H1 (cell line): ENCODE results near the gene PLEKHB1. TPM values are rescaled to one million over a fixed set of nuclear protein-coding genes. Genes with fewer than 3 reads are reported as not detected.

ENCODE experiments used
- CTCF ChIA-PET: fragments of 300-600 bp; sonication (Branson Sonifier 250); formaldehyde crosslinking; loops from one replicate; lab custom pipeline; 2021; ENCODE audit not compliant: partially characterized antibody; lab: Charles Lee
- POLR2A ChIA-PET: fragments of 300-600 bp; sonication (Branson Sonifier 250); formaldehyde crosslinking; loops from one replicate; lab custom pipeline; 2021; ENCODE audit warnings: inconsistent platforms; ENCODE audit not compliant: partially characterized antibody; lab: Charles Lee
- DNase-seq, 2 experiments: peaks; one replicate each; pipeline versions ENCODE4 v3.0.0 to v3.0.0-alpha.2; 2010 to 2022; ENCODE audit warnings: low spot score in 2 of 2, low read depth in 1 of 2, mixed read lengths in 1 of 2
- FAIRE-seq: peaks from 2 replicates; lab custom pipeline; 2011; peaks lifted over from hg19 to GRCh38; lab: Jason Lieb, UNC
- H2AFZ ChIP-seq: 2 replicates; pipeline ENCODE4 v1.8.1; 2012; ENCODE audit warnings: low read length, inconsistent platforms
- H2AK5ac ChIP-seq: 2 replicates; pipeline ENCODE4 v1.6.1; 2013; ENCODE audit warnings: low read depth, low read length
- H2BK120ac ChIP-seq: replicated peaks from 2 replicates; pipeline ENCODE3; 2013; ENCODE audit warnings: low read depth, low read length, inconsistent platforms
- H2BK12ac ChIP-seq: 2 replicates; pipeline ENCODE4 v1.6.1; 2013; ENCODE audit warnings: low read depth, low read length
- H2BK15ac ChIP-seq: 2 replicates; pipeline ENCODE4 v1.6.1; 2013; ENCODE audit warnings: low read length
- H2BK20ac ChIP-seq: 2 replicates; pipeline ENCODE4 v1.6.1; 2013; ENCODE audit warnings: low read length
- H2BK5ac ChIP-seq: 2 replicates; pipeline ENCODE4 v1.6.1; 2013; ENCODE audit warnings: low read depth, low read length
- H3K14ac ChIP-seq: 2 replicates; pipeline ENCODE4 v1.6.1; 2013; ENCODE audit warnings: inconsistent platforms; ENCODE audit not compliant: insufficient read length
- H3K18ac ChIP-seq: 2 replicates; pipeline ENCODE4 v1.6.1; 2013; ENCODE audit warnings: low read length; ENCODE audit errors: extremely low read depth
- H3K23ac ChIP-seq: 2 replicates; pipeline ENCODE4 v1.6.1; 2013; ENCODE audit warnings: inconsistent platforms; ENCODE audit not compliant: insufficient read length
- H3K23me2 ChIP-seq: 2 replicates; pipeline ENCODE4 v1.6.1; 2013; ENCODE audit warnings: low read depth, low read length
- H3K27ac ChIP-seq: 2 replicates; pipeline ENCODE4 v1.6.1; 2011; ENCODE audit warnings: low read depth, low read length, inconsistent platforms
- H3K27me3 ChIP-seq, 4 experiments: replicated peaks in 1 of 4; 1 replicate in 1 of 4; 2 replicates in 3 of 4; pipeline versions ENCODE4 v1.6.1 to v1.8.1; 2011 to 2013; ENCODE audit warnings: low read length in 3 of 4, mild to moderate bottlenecking in 3 of 4, inconsistent platforms in 2 of 4, mixed read lengths in 2 of 4, moderate library complexity in 1 of 4; ENCODE audit not compliant: control insufficient read depth in 3 of 4, insufficient read depth in 3 of 4; ENCODE audit errors: extremely low read depth in 1 of 4
- H3K36me3 ChIP-seq, 4 experiments: 2 replicates each; pipeline versions ENCODE4 v1.6.1 to v1.8.1; 2011 to 2013; ENCODE audit warnings: mild to moderate bottlenecking in 4 of 4, low read length in 3 of 4, moderate library complexity in 2 of 4, control low read depth in 1 of 4, inconsistent platforms in 1 of 4; ENCODE audit not compliant: insufficient read depth in 4 of 4, control insufficient read depth in 2 of 4
- H3K4ac ChIP-seq: replicated peaks from 2 replicates; pipeline ENCODE3; 2013; ENCODE audit warnings: low read length, low read depth, mixed read lengths, inconsistent platforms; ENCODE audit not compliant: insufficient read length
- H3K4me1 ChIP-seq, 4 experiments: replicated peaks in 1 of 4; 1 replicate in 1 of 4; 2 replicates in 3 of 4; pipeline versions ENCODE4 v1.6.1 to v1.8.1; 2011 to 2013; ENCODE audit warnings: low read length in 3 of 4, inconsistent platforms in 2 of 4, mixed read lengths in 1 of 4; ENCODE audit not compliant: insufficient read depth in 4 of 4, control insufficient read depth in 3 of 4
- H3K4me2 ChIP-seq, 2 experiments: 2 replicates each; pipeline versions ENCODE4 v1.6.1 to v1.8.1; 2011 to 2013; ENCODE audit warnings: low read depth in 2 of 2, low read length in 2 of 2, control low read depth in 1 of 2, inconsistent platforms in 1 of 2, mild to moderate bottlenecking in 1 of 2; ENCODE audit not compliant: insufficient read depth in 1 of 2
- H3K4me3 ChIP-seq, 4 experiments: fragments of 200-600, 300-600 bp in 1 of 4; sonication (generic), shearing (Covaris generic), sonication (Bioruptor Twin) in 1 of 4; 2 replicates each; pipeline versions ENCODE4 v1.5.1 to v1.8.1; 2011 to 2016; ENCODE audit warnings: low read length in 4 of 4, low read depth in 3 of 4, control low read depth in 2 of 4, inconsistent platforms in 2 of 4, mild to moderate bottlenecking in 2 of 4, mixed read lengths in 1 of 4, moderate library complexity in 1 of 4; ENCODE audit not compliant: insufficient read depth in 2 of 4; ENCODE audit errors: extremely low read depth in 1 of 4
- H3K56ac ChIP-seq: replicated peaks from 2 replicates; pipeline ENCODE3; 2013; ENCODE audit warnings: low read depth, mild to moderate bottlenecking, mixed read lengths, low read length, inconsistent platforms; ENCODE audit not compliant: insufficient read length
- H3K79me1 ChIP-seq: 2 replicates; pipeline ENCODE4 v1.6.1; 2013; ENCODE audit warnings: low read depth, low read length, control low read depth
- H3K79me2 ChIP-seq, 2 experiments: 2 replicates each; pipeline versions ENCODE4 v1.6.1 to v1.8.1; 2012 to 2013; ENCODE audit warnings: low read length in 2 of 2, mild to moderate bottlenecking in 2 of 2, inconsistent platforms in 1 of 2; ENCODE audit not compliant: insufficient read depth in 2 of 2, control insufficient read depth in 1 of 2
- H3K9ac ChIP-seq, 4 experiments: replicated peaks in 1 of 4; 1 replicate in 1 of 4; 2 replicates in 3 of 4; pipeline versions ENCODE4 v1.6.1 to v1.8.1; 2011 to 2013; ENCODE audit warnings: low read depth in 3 of 4, low read length in 3 of 4, control low read depth in 2 of 4, mild to moderate bottlenecking in 2 of 4, moderate library complexity in 2 of 4, inconsistent platforms in 1 of 4; ENCODE audit errors: extremely low read depth in 1 of 4
- H3K9me3 ChIP-seq, 2 experiments: 2 replicates each; pipeline versions ENCODE4 v1.6.1 to v1.8.1; 2012 to 2013; ENCODE audit warnings: mild to moderate bottlenecking in 2 of 2, moderate library complexity in 2 of 2, control low read depth in 1 of 2, inconsistent platforms in 1 of 2, low read depth in 1 of 2, low read length in 1 of 2, mixed read lengths in 1 of 2; ENCODE audit not compliant: insufficient read depth in 2 of 2
- H4K20me1 ChIP-seq, 2 experiments: replicated peaks in 1 of 2; 2 replicates each; pipeline versions ENCODE3 to v1.8.1; 2011 to 2013; ENCODE audit warnings: inconsistent platforms in 2 of 2, low read length in 2 of 2, mild to moderate bottlenecking in 1 of 2; ENCODE audit not compliant: insufficient read depth in 2 of 2, control insufficient read depth in 1 of 2
- H4K5ac ChIP-seq: 2 replicates; pipeline ENCODE4 v1.6.1; 2013; ENCODE audit warnings: low read length, low read depth, mixed read lengths, inconsistent platforms; ENCODE audit not compliant: insufficient read length
- H4K8ac ChIP-seq: 2 replicates; pipeline ENCODE4 v1.8.0; 2013; ENCODE audit warnings: mild to moderate bottlenecking, moderate library complexity, low read length, inconsistent platforms; ENCODE audit not compliant: insufficient read depth; ENCODE audit errors: extremely low read depth
- H4K91ac ChIP-seq: replicated peaks from 2 replicates; pipeline ENCODE3; 2013; ENCODE audit warnings: low read length, mixed read lengths, inconsistent platforms; ENCODE audit not compliant: insufficient read length
- BCL11A ChIP-seq, 2 experiments: IDR thresholded peaks; one replicate each; pipeline ENCODE4 v1.6.1; 2011; ENCODE audit warnings: low read depth in 2 of 2, low read length in 2 of 2, mild to moderate bottlenecking in 2 of 2
- CHD2 ChIP-seq: IDR thresholded peaks from 2 replicates; pipeline ENCODE4 v1.6.1; 2012; ENCODE audit warnings: low read length, improper control_type of control experiment
- EP300 ChIP-seq, 2 experiments: IDR thresholded peaks; 1 replicate in 1 of 2; 2 replicates in 1 of 2; pipeline ENCODE4 v1.6.1; 2011 to 2012; ENCODE audit warnings: low read depth in 2 of 2, low read length in 2 of 2, mild to moderate bottlenecking in 2 of 2, borderline replicate concordance in 1 of 2, inconsistent platforms in 1 of 2, moderate library complexity in 1 of 2
- FOSL1 ChIP-seq: IDR thresholded peaks from 2 replicates; pipeline ENCODE4 v1.6.1; 2011; ENCODE audit warnings: mild to moderate bottlenecking, low read depth, low read length, moderate library complexity; ENCODE audit not compliant: insufficient read depth
- GTF2F1 ChIP-seq: IDR thresholded peaks from 2 replicates; pipeline ENCODE4 v1.6.1; 2012; ENCODE audit warnings: low read depth, low read length, improper control_type of control experiment, borderline replicate concordance
- JUN ChIP-seq: IDR thresholded peaks from 2 replicates; pipeline ENCODE4 v1.6.1; 2011; ENCODE audit warnings: low read depth, mild to moderate bottlenecking, improper control_type of control experiment, low read length
- TAF7 ChIP-seq: optimal IDR thresholded peaks from 2 replicates; pipeline ENCODE3; 2011; ENCODE audit warnings: low read depth, mild to moderate bottlenecking, inconsistent platforms, low read length, moderate library complexity, borderline replicate concordance
- TBP ChIP-seq: IDR thresholded peaks from 2 replicates; pipeline ENCODE4 v1.6.1; 2011; ENCODE audit warnings: low read depth, low read length, improper control_type of control experiment
- WGBS, 2 experiments: shearing (Covaris generic) in 1 of 2; methylation state at CpG; one replicate each; pipeline versions ENCODE4 v1.1.6 to v1.1.7; 2013 to 2015; ENCODE audit warnings: low lambda C conversion rate in 2 of 2, mixed read lengths in 2 of 2, inconsistent platforms in 1 of 2, low coverage in 1 of 2, missing lambda C conversion rate in 1 of 2; ENCODE audit not compliant: insufficient replicate concordance in 2 of 2, insufficient coverage in 1 of 2, insufficient read length in 1 of 2; ENCODE audit errors: extremely low coverage in 1 of 2, missing lambda C conversion rate in 1 of 2; 5-methylcytosine and 5-hydroxymethylcytosine counted together
- polyA plus RNA-seq, 7 experiments: library from polyadenylated mRNA; depleted of rRNA in 3 of 7; stranded (reverse) in 5 of 7; unstranded in 2 of 7; fragments of >200 nt in 5 of 7; fragments of 200-250 nt in 2 of 7; gene quantifications; 1 replicate in 5 of 7; 2 replicates in 1 of 7; 4 replicates in 1 of 7; pipeline versions ENCODE4 v1.2.1 to v1.2.3, GENCODE V29; 2011 to 2013; ENCODE audit warnings: missing spikeins in 2 of 7, mixed read lengths in 2 of 7
- total RNA-seq: library from RNA; stranded (reverse); fragmentation: NEBNext Ultra II Directional; extraction: Animal tissue kit (Norgen Biotek cat#: 25700); gene quantifications from 2 replicates; pipeline ENCODE4 v1.2.1, GENCODE V29; 2021
- TF ChIP-seq, protein P1 (sequence below): IDR thresholded peaks from 2 replicates; pipeline ENCODE4 v1.6.1; 2012; ENCODE audit warnings: low read length, inconsistent platforms

PLEKHB1 gene
- total and polyA plus RNA-seq, 2 of the 8 experiments (the other 6 are each of a cell fraction or from before 2014, with no cell fraction given): 14.8 to 24.5 TPM

DNA sequence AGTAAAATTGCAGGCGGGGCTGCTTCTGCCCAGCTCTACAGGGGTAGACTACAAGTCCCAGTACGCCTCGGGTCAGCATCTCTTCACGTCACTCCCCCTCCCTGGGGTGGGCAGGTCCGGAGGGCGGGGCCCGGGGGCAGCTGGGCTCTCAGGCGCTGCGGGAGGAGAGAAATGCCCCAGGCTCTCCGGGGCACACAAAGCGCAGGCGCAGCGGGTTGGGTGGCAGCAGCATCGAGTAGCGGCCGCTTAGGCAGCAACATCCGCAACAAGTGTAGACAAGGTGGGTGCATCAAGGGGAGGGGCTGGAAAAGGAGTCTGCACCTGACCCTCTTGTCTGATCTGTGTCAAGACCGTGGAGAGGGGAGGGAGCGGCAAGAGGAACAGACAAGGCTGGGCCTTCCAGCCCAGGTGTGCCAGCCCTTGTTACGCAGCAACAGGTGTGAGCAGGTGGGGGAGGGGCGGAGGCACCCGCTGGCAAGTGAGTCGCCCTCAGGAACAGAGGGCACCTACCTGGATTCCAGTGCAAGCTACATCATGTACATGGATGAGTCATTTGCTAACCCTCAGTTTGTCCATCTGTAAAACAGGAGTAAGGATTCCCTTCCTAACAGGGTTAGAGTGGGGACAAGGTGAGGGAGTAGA, 1.2 kb downstream of the PLEKHB1 start:
- H3K23me2 ChIP-seq: peaks cover 16% of the 10 kb centered on the region
- peak overlapping the region; percentile 77; the same call in 1 of the 2 replicates for H2AFZ ChIP-seq
- H2BK20ac ChIP-seq: peak overlapping the region; percentile 75
- no peaks in the 10 kb centered on the region for H4K20me1 ChIP-seq
- H3K9me3 ChIP-seq: no peaks in the 10 kb centered on the region
- H3K79me1 ChIP-seq: no peaks in the 10 kb centered on the region
- no peak overlapping the region for H3K23ac ChIP-seq
- no peak overlapping the region for H3K14ac ChIP-seq
- H3K4me2 ChIP-seq: peak overlapping the region; percentile 83 to 96
- no peak overlapping the region for H4K91ac ChIP-seq
- peak overlapping the region; percentile 10; the same call in 1 of the 2 replicates for H2BK12ac ChIP-seq
- H2BK15ac ChIP-seq: peak overlapping the region; percentile 53; the same call in 1 of the 2 replicates
- H2AK5ac ChIP-seq: 0 out of 2 replicates have a peak overlapping the region, but pooled peaks have one; percentile 6
- H3K9ac ChIP-seq: peak overlapping the region in 2 of 4 experiments; percentile 44 to 51; a peak in 3 of 7 replicates
- H3K18ac ChIP-seq: peak overlapping the region; percentile 89; the same call in 1 of the 2 replicates
- DNase-seq: peak; percentile 70 to 96
- peak overlapping the region; percentile 41 to 73 (median 58) for H3K4me3 ChIP-seq
- H3K36me3 ChIP-seq: no peaks in the 10 kb centered on the region
- ChIA-PET POLR2A (interaction anchor here (0.8 to 4.5 kb wide), 7 partner anchors 12 to 243 kb away, joined by 3 to 31 read pairs (median 4); no protein-coding TSS in a partner anchor), CTCF (interaction anchor here (0.7 to 30.1 kb wide), 8 partner anchors 1 to 287 kb away, joined by 3 to 653 read pairs (median 5); partner anchors contain the start of gene PLEKHB1)
- H2BK5ac ChIP-seq: peak overlapping the region; percentile 71; the same call in 1 of the 2 replicates
- H3K4me1 ChIP-seq: peaks cover 9 to 25% (median 18%) of the 10 kb centered on the region in 4 experiments
- no peak overlapping the region for H2BK120ac ChIP-seq
- 2% methylated on average over 22 of the region's 23 CpGs; no CpG with 5 or more reads in 1 of the 2 experiments for WGBS, 2 experiments
- no peak overlapping the region for H3K56ac ChIP-seq
- H3K27ac ChIP-seq: no peak overlapping the region
- peaks cover 0 to 4% (median 0%) of the 10 kb centered on the region in 4 experiments; a peak in 3 of 7 replicates for H3K27me3 ChIP-seq
- peak; percentile 52 for FAIRE-seq
- peak overlapping the region; percentile 89; the same call in 1 of the 2 replicates for H4K8ac ChIP-seq
- H3K79me2 ChIP-seq: no peaks in the 10 kb centered on the region
- no peak overlapping the region for H3K4ac ChIP-seq
- H4K5ac ChIP-seq: peak overlapping the region; percentile 46
- TF ChIP-seq EP300 (IDR thresholded peaks at IDR 0.05; ENCODE audit: borderline replicate concordance in 1 of 2, low read depth in 2 of 2, low read length in 2 of 2) (0 out of 3 replicates have a peak, but pooled peaks of 1 of the 2 experiments have one; percentile 51), TAF7 (no peak), TBP (no peak), CHD2 (peak; percentile 23; the same call in 1 of the 2 replicates), BCL11A (IDR thresholded peaks at IDR 0.05; ENCODE audit: low read depth in 2 of 2, low read length in 2 of 2) (no peak), GTF2F1 (no peak), FOSL1 (no peak), JUN (no peak)
- TF ChIP-seq, protein P1, sequence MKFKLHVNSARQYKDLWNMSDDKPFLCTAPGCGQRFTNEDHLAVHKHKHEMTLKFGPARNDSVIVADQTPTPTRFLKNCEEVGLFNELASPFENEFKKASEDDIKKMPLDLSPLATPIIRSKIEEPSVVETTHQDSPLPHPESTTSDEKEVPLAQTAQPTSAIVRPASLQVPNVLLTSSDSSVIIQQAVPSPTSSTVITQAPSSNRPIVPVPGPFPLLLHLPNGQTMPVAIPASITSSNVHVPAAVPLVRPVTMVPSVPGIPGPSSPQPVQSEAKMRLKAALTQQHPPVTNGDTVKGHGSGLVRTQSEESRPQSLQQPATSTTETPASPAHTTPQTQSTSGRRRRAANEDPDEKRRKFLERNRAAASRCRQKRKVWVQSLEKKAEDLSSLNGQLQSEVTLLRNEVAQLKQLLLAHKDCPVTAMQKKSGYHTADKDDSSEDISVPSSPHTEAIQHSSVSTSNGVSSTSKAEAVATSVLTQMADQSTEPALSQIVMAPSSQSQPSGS: no peak
